ENCODE results near the gene TDRD12. TPM values are rescaled to one million over a fixed set of nuclear protein-coding genes. Genes with fewer than 3 reads are reported as not detected.

TDRD12 gene
- total RNA-seq, 2 experiments from 2014 or later: 0.14 to 0.22 TPM

DNA sequence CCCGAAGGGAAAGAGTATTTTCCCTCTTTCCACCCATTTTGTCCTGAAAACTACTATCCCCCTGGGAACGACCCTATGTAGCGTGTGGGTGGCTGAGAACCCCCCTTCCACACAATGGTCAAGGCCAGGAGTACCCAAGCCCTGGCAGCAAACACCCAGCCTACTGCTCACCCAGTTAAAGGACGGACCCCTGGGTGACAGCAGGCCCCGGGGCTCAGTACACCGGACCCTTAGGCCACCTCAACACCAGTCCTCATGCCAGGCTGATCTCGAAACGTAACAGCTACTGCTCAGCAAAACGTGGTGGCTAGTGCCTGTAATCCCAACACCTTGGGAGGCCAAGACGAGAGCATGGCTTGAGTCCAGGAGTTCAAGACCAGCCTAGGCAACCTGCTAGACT, 46.0 kb upstream of the TDRD12 start:
- intact Hi-C loops (cut with DNase I, micrococcal nuclease): loop anchor here in 1 of 2 experiments (5.0 to 10.0 kb wide), 5 partner anchors 71 to 504 kb away; partner anchors contain the start of genes DPY19L3, GPATCH1 and ZNF507
- Mint-ChIP-seq H3K27ac (peak overlapping the region; percentile 79), H3K4me1 (ENCODE audit: low read depth) (peaks cover 61% of the 10 kb centered on the region), H3K4me3 (peak overlapping the region; percentile 94), H3K27me3 (peaks cover 8% of the 10 kb centered on the region), H3K9me3 (no peaks in the 10 kb centered on the region), H3K36me3 (ENCODE audit: low read depth) (peaks cover 21% of the 10 kb centered on the region)
- Histone ChIP-seq H3K9me3 (ENCODE audit: control insufficient read depth in 1 of 2, insufficient read depth in 1 of 2, low read length in 2 of 2) (no peaks in the 10 kb centered on the region), H3K27ac (ENCODE audit: low read depth in 1 of 2, low read length in 2 of 2) (no peak overlapping the region), H3K27me3 (ENCODE audit: control insufficient read depth in 1 of 2, insufficient read depth in 2 of 2, low read length in 2 of 2) (peaks cover 14 to 16% of the 10 kb centered on the region in 2 experiments), H3K36me3 (ENCODE audit: insufficient read depth, low read length) (no peaks in the 10 kb centered on the region), H3K4me3 (ENCODE audit: low read length) (peak overlapping the region; percentile 89), H3K4me1 (ENCODE audit: insufficient read depth, low read length) (peaks cover 60% of the 10 kb centered on the region)
- ChIA-PET CTCF (interaction anchor here (1.1 to 1.3 kb wide), 2 partner anchors 18 to 41 kb away, joined by 3 read pairs; partner anchors contain the start of gene NUDT19), POLR2A (interaction anchor here (0.6 to 3.9 kb wide), 2 partner anchors 18 to 93 kb away, joined by 3 to 58 read pairs; partner anchors contain the start of gene NUDT19)
- DNase-seq (peak in 1 of 14 experiments; percentile 23), ATAC-seq (ENCODE audit: poor library complexity) (no peak)
- TF ChIP-seq CTCF (IDR thresholded peaks at IDR 0.05): no peak

GRCh38 chr19:32674153-32674930, 45.2 kb upstream of the TDRD12 start:
- H3K4me1 ChIP-seq (ENCODE audit: insufficient read depth, low read length): peaks cover 60% of the 10 kb centered on the region
- DNase-seq: peak in 1 of 14 experiments; percentile 28
- H3K9me3 ChIP-seq (ENCODE audit: control insufficient read depth in 1 of 2, insufficient read depth in 1 of 2, low read length in 2 of 2): no peaks in the 10 kb centered on the region
- POLR2A ChIA-PET: interaction anchor here (0.6 to 3.9 kb wide), 13 partner anchors 9 to 698 kb away, joined by 3 to 58 read pairs (median 4); partner anchors contain the start of genes CEP89, DPY19L3, FAAP24 and NUDT19
- no peak overlapping the region for H3K27ac ChIP-seq (ENCODE audit: low read depth in 1 of 2, low read length in 2 of 2)
- H3K9me3 Mint-ChIP-seq: no peaks in the 10 kb centered on the region
- H3K36me3 ChIP-seq (ENCODE audit: insufficient read depth, low read length): no peaks in the 10 kb centered on the region
- peak overlapping the region; percentile 94 for H3K4me3 Mint-ChIP-seq
- H3K4me3 ChIP-seq (ENCODE audit: low read length): peak overlapping the region; percentile 89
- CTCF ChIA-PET: interaction anchor here (1.1 to 1.3 kb wide), 3 partner anchors 17 to 93 kb away, joined by 3 read pairs; partner anchors contain the start of genes NUDT19 and PDCD5
- peaks cover 8% of the 10 kb centered on the region for H3K27me3 Mint-ChIP-seq
- H3K36me3 Mint-ChIP-seq (ENCODE audit: low read depth): peaks cover 20% of the 10 kb centered on the region
- peaks cover 14 to 16% of the 10 kb centered on the region in 2 experiments for H3K27me3 ChIP-seq (ENCODE audit: control insufficient read depth in 1 of 2, insufficient read depth in 2 of 2, low read length in 2 of 2)
- intact Hi-C loops (cut with DNase I, micrococcal nuclease): loop anchor here in 1 of 2 experiments (5.0 to 10.0 kb wide), 5 partner anchors 72 to 503 kb away; partner anchors contain the start of genes DPY19L3, GPATCH1 and ZNF507
- no peak for TF ChIP-seq CTCF (IDR thresholded peaks at IDR 0.05)
- H3K4me1 Mint-ChIP-seq (ENCODE audit: low read depth): peaks cover 58% of the 10 kb centered on the region
- peak overlapping the region; percentile 79 for H3K27ac Mint-ChIP-seq
- no peak for ATAC-seq (ENCODE audit: poor library complexity)

GRCh38 chr19:32674931-32675719, 44.4 kb upstream of the TDRD12 start, which contains the start of gene ANKRD27:
Gene ANKRD27 (minus strand): TSS chr19:32675180. CDS start chr19:32659015, 16,165 bp downstream.
- no peak for TF ChIP-seq CTCF (IDR thresholded peaks at IDR 0.05)
- ChIA-PET POLR2A (interaction anchor here (0.6 to 3.9 kb wide), 17 partner anchors 10 to 697 kb away, joined by 3 to 58 read pairs (median 3); partner anchors contain the start of genes CEP89, DPY19L3, FAAP24 and NUDT19), CTCF (interaction anchor here (0.6 to 2.2 kb wide), 3 partner anchors 15 to 402 kb away, joined by 3 to 5 read pairs (median 5); partner anchors contain the start of gene PDCD5)
- Histone ChIP-seq H3K9me3 (ENCODE audit: control insufficient read depth in 1 of 2, insufficient read depth in 1 of 2, low read length in 2 of 2) (no peaks in the 10 kb centered on the region), H3K36me3 (ENCODE audit: insufficient read depth, low read length) (no peaks in the 10 kb centered on the region), H3K4me1 (ENCODE audit: insufficient read depth, low read length) (peaks cover 53% of the 10 kb centered on the region), H3K27ac (ENCODE audit: low read depth in 1 of 2, low read length in 2 of 2) (peak within 1 kb of the TSS in 1 of 2 donors; percentile 80), H3K27me3 (ENCODE audit: control insufficient read depth in 1 of 2, insufficient read depth in 2 of 2, low read length in 2 of 2) (peaks cover 14 to 21% of the 10 kb centered on the region in 2 experiments), H3K4me3 (ENCODE audit: low read length) (peak within 1 kb of the TSS; percentile 89)
- H3K9me3 Mint-ChIP-seq: no peaks in the 10 kb centered on the region
- peak within 1 kb of the TSS; percentile 79 for H3K27ac Mint-ChIP-seq
- peaks cover 50% of the 10 kb centered on the region for H3K4me1 Mint-ChIP-seq (ENCODE audit: low read depth)
- peaks cover 8% of the 10 kb centered on the region for H3K27me3 Mint-ChIP-seq
- H3K36me3 Mint-ChIP-seq (ENCODE audit: low read depth): peaks cover 12% of the 10 kb centered on the region
- intact Hi-C loops (cut with DNase I, micrococcal nuclease): loop anchor here (1.0 to 10.0 kb wide), 8 partner anchors 33 to 502 kb away; partner anchors contain the start of genes DPY19L3 (in 1 of the 2), FAAP24 (in 1 of the 2), GPATCH1 (in 1 of the 2) and PDCD5 (in 1 of the 2)
- DNase-seq (peak; percentile 94 to 99 (median 98)), ATAC-seq (ENCODE audit: poor library complexity) (peak; percentile 94)
- H3K4me3 Mint-ChIP-seq: peak within 1 kb of the TSS; percentile 95
